NCI-H1930 (cell line): Measurements from ENCODE around the gene DNAAF3.
A peak's percentile ranks its signal among the peaks of the same experiment; 100 is the strongest.
"Not testable (repeated sequence)": the region's sequence is repeated elsewhere in the genome, so short reads cannot be mapped to it uniquely, and the experiment has no call there.

ENCODE experiments used
- DNase-seq, 2 experiments: peaks; one replicate each; lab custom pipeline; 2025; lab: John Stamatoyannopoulos, UW

Gene DNAAF3

DNA sequence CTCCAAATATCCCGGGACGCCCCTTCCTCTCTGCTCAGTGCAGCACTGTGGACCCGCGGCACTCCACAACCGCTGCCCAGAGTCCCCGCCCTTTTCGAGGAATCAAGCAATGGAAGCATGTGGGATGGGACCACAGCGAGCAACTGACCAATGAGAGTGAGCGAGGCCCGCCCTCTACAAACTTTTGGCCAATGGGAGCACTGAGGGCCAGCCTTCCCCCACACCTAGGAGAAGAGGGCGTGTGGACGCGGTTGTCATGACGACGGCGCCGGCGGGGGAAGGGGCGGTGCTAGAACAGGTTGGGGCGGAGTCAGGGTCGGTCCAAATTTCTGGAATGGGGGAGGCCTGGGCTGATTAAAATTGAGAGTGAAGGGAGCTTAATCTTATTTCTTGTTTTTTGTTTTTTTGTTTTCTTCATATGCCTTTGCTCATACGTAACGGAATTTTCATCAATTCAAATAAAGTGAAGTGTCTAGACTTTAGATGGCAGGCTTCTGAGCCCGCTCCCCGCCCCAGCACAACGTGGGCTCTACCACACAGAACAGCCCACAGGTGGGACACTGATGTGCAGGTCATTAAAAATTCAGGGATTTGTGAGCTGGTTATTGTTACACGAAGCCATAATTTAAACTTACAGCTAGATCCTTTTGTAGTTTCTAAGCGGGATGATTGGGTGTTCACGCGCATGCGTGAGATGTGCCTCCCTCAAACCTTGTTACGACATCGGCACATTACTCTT is at the start of gene DNAAF3:
Gene DNAAF3, minus strand, starts transcription at position 84 of the 739 bp plus-strand sequence. CDS start 200 bp downstream, outside the sequence.
- peak; percentile 99 for DNase-seq

DNA sequence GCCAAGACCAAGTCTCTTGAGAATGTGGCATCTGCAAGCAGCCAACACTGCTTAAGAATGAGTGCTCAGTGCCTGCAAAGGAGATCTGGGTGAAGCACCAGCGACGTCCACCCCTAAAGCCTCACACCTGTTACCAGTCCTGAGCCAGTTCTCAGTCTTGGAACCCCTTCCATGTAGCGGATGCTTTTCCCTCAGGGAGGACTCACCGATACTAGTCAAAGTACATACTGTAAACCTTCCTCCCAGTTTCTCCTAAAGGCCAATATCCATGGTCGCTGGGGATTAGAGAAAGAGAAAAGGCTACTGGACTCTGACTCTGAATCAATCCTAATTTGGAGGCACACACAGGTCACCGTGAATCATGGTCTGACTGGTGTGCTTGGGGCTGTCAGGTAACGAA is 47.1 kb upstream of the DNAAF3 start:
- DNase-seq = no peak

DNA sequence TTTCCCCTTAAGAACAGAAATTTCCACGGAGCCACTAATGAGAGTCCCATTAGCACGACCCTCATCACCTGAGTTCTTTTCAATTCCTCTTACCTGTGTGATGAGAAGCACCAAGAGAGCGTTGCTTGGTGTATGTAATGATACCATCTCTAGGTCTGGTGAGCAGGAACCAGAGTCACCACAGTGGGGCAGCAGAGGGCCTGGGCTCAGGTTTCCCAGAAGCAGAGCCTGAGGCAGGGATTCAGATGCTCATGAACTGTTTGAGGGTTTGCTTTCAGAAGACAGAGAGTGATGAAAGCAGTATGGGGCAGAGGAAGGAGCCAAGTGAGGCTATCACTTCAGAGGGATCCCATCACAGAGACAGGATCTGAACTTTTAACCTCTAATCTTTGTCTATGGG is 46.0 kb upstream of the DNAAF3 start:
- no peak for DNase-seq

DNA sequence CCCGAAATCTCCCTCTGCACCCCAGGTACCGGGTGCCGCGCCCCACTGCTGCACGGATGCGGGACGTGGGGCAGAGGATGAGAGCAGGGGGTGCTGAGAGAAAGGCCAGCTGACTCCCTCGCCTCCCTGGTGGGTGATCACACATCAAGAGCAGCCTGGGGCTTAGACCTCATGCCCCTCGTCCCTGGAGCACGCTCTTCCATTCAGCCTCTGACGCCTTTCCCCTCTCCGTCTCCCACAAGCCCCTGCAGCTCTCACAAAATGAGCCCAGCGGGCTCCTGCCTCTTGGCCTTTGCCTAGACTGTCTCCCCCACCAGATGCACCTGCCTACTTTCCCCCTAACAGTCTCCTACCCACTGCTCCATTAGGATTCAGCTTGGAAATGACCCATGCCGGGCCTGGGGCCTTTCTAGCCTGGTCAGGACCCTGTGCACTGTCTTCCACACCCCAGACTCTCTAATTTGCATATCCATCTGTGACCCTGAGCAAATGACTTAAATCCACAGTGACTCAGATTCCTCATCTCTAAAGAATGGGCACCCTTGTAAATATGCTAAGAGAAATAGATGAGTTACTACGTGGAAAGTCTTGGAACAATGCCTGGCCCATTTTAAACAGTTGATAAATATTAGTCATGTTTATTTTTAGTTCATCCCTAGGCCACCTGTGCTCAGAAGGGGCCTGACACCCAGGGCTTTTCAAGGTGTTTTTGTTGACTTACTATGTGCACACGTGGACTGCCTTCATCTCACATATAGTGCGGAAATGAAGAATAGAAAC is 43.5 kb upstream of the DNAAF3 start:
- no peak for DNase-seq

DNA sequence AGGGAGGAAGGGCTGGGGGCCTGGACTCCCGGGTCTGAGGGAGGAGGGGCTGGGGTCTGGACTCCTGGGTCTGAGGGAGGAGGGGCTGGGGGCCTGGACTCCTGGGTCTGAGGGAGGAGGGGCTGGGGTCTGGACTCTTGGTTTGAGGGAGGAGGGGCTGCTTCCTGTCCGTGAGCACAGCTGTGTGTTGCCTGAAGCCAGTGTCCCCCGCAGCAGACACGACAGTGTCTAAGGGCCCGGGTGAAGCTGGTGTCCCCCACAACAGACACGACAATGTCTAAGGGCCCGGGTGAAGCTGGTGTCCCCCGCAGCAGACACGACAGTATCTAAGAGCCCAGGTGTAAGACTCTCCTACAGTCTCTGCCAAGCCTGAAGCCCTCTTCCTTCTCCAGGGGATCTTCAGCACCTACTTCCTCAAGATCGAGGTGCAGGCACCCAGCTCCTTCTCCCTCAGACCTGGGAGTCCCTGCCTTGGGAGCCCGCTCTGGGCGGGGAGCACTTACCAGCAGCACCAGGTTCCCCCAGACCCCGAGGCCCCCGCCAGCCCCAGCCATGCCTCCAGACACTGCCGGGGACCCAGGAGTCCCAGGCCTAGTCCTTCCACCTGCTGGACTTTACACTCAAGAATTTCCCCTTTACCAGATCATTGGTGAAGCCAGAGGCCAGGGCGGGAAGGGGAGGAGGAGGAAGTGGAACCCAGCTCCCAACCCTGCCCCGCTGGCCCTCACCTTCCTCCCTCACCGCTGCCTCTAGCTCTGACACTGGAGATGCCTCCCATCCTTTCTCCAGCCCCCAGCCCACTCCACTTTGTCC is 42.7 kb upstream of the DNAAF3 start, which contains the start of gene PTPRH:
Gene PTPRH, minus strand, starts transcription at position 622 of the 813 bp plus-strand sequence. Its CDS starts 68 bp downstream, at position 554.
- DNase-seq = no peak

DNA sequence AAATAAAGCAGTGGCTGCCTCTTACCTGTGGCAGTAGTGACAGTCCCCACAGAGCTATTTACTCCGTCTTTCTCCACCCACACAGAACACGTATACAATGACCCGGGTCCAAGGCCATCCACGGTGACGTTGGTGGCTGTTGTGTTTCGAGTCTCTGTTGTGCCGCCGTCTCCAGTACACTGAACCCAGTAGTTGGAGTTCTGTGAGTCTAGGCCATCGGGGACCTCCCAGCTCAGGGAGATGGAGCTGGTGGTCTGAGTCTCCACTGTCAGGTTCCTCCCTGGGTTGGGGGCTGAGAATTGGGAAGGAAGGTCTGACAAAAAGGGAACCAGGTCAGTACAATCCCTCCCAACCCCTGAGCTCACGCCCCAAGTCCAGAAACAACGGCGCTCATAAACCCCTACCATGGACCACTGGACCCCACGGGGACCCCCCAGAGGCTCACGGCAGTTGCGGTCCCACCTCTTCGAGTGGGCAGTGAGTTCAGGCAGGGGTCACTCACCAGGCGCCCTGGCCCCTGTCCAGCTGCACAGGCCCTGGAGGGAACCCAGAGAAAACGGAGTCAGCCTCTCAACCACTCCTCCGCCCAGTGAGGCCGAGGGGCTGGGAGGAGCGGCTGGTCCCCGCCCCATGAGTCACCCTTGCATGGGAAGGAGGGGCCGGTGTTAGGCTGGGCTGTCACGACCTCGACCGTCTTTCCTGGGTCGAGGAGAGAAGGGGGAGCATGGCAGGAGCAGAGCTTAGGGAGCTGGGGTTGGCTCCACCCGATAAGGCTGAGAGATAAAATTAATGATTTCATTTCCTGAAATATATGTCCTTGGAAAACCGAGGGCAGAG is 40.5 kb upstream of the DNAAF3 start:
- peak in 1 of 2 experiments; percentile 48 for DNase-seq

DNA sequence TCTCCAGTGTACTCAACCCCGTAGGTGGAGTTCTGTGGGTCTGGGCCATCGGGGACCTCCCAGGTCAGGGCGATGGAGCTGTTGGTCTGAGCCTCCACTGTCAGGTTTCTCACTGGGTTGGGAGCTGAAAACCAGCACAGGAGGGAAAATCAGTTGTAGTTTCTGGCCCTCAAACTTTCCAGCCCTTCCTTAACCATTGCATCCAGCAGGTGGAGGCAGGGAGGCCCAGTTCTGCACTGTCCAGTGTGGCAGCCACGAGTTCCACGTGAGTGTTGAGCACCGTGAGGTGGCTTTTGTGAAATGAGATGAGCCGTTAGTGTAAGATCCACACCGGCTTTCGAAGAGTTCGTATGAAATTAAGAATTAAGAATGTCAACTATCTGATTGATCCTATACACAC is 35.8 kb upstream of the DNAAF3 start:
- DNase-seq = not testable (repeated sequence)

DNA sequence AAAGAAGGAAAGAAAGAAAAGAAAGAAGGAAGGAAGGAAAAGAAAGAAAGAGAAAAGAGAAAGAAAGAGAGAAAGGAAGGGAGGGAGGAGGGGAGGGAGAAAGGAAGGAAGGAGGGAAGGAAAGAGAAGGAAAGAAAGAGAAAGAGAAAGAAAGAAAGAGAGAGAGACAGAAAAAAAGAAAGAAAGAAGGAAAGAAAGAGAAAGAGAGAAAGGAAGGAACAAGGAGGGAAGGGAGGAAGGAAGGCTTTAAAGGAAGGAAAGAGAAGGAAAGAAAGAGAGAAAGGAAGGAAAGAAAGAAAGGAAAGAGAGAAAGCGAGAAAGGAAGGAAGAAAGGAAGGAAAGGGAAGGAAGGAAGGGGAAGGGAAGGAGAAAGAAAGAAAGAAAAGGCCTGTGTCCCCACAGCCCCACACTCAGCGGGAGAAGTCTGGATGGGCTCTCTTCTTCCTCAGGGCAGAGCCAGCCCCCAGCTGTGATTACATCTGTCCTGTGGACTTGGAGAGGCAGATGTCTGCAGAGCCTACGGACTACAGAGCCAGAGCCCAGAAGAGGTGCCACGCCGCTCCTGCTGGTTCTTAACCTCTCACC is 33.3 kb upstream of the DNAAF3 start:
- DNase-seq = no peak

DNA sequence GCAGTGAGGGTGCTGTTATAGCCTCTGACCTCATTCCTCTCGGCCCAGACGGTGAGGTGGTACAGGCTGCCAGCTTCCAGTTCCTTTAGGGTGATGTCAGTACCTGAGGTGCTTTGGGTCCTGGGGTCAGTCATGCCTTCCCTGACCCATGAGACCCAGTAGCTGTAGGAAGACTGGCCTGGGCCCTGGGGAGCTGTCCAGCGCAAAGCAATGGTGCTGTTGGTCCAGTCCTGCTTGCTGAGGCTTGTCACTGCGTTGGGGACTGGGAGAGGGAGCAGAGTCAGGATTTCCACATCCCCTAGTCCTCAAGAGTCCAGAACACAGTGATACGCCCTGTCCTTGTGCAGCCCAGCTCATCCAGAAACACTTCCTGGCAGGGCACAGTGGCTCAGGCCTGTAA is 32.2 kb upstream of the DNAAF3 start:
- no peak for DNase-seq

DNA sequence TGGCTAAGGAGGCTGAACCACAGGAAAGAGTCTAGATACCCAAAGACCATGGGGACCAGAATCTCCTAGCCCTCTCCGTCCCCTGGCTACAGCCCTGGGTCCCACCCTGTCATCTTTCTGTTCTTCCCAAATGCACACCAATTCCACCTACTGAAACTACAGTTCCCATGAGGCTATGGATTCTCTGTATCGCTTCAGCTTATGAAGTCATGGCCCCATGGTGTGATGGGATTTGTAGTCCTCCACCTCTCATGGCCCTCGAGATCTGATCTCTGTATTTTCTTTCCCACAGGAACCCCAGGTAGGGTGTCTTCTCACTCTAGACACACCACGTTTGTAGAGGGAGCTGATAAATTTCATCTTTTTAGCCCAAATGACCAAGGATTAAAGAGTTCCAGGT is 31.1 kb upstream of the DNAAF3 start:
- peak in 1 of 2 experiments; percentile 64 for DNase-seq

DNA sequence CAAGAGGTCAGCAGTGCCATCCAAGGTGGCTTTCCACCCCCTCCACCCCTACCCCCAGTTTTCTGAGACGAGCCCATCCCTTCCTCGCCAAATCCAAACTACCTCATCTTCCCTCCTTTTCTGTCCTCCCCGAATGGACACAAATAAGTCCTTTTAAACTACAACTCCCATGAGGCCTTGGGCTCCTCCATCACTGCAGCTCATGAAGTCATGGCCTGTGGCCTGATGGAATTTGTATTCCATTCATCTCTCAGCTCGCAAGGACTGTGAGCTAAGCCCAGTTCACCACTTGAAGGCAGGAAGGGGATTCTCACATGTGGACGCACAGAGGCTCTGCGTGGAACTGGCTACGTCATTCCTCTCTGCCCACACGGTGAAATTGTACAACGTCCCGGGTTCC is 30.4 kb upstream of the DNAAF3 start:
- peak; percentile 37 to 55 for DNase-seq

DNA sequence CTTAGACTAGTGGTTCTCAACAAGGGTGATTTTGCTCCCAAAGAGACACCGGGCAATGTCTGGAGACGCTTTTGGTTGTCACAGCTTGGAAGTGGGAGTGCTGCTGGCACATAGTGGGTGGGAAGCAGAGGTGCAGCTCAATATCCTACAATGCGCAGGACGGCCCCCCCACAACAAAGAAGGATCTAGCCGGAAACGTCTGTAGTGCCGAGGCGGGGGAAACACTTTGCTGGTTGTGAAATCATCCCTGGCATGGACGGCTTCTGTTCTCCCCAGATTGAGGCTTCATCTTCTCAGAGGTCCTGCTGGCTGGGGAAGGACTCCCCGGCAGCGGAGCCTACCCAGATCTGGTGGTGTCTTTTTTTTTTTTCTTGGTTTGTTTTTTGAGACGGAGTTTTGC is 27.1 kb upstream of the DNAAF3 start:
- DNase-seq = no peak

DNA sequence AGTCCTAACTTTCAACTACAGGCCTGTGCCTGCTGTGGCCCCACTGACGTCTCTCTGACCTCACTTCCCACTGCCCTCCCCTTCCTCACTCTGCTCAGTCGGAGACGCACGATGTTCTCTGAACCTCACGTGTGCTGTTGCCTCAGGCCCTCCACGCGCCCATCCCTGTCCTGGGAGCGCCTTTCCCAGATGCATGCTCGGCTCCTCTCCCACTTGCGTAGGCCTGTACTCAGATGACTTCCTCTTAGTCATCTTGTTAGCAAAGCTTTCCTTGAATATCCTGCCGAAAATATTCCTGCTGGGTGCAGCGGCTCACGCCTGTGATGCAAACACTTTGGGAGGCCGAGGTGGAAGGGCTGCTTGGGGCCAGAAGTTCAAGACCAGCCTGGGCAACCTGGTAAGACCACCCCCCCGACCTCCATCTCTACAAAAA is 23.0 kb upstream of the DNAAF3 start:
- no peak for DNase-seq

DNA sequence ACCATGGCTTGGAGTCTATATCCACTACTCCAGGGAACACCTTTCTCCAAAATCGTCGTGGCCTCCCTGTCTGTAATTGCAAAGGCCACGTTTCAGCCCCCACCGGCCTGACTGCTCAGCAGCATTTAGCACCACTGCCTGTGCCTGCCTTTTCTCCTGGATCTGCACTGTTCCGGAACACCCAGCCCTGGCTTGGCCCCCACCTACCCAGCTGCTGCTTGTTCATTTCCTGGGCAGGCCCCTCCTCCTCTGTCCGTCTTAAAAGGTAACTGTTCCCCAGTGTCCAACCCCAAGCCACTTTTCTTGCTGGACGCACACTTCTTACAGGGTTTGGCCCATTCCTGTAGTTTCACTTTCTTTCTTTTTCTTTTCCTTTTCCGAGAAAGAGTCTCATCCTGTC is 22.2 kb upstream of the DNAAF3 start:
- no peak for DNase-seq

DNA sequence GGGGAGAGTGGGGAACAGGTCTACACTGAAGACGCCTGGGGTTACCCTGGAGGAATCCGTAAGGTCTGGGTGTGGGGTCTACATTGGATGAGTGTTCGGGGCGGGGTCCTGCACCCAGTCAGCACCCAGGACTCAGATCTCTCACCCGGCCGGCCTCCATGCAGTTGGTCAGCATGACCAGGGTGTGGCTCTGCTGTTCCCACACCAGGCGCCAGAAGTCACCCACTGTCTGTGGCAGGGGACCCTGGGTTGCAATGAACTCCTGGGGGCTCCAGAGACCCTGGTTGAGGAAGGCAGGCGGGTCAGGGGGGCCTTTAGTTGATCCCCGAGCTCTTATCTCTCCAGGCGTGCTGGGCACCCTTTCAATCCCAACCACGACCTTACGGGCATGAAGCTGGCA is 19.7 kb upstream of the DNAAF3 start:
- DNase-seq = no peak

DNA sequence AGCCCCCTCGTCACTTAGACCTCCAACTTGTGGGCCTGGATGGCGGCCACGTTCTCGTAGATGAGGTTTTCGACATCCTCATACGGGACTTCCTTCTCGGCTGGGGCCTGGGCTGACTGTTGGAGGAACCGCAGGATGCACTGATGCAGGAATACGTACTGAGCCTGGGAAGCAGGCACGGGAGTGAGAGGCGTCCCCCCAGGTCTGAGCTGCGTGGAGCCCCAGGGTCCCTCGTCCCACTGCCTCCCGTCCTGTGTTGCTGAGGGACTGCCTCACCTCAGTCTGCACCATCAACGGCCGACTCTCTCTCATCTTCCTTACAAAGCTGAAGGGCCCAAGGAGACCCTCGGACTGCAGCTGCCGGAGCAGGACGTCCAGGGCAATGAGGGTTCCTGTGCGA is 15.3 kb upstream of the DNAAF3 start:
- DNase-seq = no peak

DNA sequence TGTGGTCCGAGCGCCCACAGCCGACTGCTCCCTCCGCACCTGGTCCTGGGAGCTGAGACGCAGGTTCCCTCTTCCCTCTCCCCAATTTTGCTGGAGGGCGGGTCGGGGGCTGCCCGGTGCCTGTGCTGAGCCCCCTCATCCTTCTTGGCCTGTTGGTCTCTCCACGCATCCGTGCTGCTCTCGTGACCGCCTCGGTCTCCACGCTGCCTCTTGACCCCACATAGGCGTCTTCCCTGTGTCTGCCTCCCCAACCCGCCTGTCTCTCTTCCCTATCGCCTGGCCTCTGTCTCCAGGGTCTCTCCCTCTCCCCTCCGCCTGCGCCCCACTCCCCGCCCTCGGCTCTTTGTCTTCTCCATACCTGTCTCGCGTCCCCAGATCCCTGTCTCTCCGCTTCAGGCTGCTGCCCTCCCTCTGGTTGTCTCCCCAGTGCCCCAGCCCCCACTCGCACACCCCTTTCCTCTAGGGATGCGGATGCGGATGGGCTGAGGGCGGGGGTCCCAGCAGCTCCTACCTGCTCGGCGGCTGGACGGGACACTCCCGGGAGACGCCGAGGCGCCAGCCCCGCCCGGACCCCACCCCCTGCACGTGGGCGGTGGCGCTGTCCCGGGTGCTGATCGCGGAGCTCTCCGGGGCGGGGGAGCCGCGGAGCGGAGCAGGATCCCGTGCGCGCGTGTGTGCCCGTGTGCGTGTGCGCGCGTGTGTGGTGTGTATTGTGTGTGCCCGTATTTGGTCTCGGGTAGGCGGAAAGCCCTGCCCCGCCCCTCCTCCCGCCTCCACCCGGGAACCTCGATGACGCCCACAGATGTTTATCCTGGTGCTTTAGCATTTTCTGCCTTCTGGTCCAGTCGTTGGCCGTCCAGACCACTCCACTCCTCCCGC is 13.4 kb upstream of the DNAAF3 start, which contains the start of gene SYT5:
Gene SYT5, minus strand, starts transcription at position 684 of the 879 bp plus-strand sequence. CDS start 1,248 bp downstream, outside the sequence.
- peak; percentile 23 to 50 for DNase-seq

DNA sequence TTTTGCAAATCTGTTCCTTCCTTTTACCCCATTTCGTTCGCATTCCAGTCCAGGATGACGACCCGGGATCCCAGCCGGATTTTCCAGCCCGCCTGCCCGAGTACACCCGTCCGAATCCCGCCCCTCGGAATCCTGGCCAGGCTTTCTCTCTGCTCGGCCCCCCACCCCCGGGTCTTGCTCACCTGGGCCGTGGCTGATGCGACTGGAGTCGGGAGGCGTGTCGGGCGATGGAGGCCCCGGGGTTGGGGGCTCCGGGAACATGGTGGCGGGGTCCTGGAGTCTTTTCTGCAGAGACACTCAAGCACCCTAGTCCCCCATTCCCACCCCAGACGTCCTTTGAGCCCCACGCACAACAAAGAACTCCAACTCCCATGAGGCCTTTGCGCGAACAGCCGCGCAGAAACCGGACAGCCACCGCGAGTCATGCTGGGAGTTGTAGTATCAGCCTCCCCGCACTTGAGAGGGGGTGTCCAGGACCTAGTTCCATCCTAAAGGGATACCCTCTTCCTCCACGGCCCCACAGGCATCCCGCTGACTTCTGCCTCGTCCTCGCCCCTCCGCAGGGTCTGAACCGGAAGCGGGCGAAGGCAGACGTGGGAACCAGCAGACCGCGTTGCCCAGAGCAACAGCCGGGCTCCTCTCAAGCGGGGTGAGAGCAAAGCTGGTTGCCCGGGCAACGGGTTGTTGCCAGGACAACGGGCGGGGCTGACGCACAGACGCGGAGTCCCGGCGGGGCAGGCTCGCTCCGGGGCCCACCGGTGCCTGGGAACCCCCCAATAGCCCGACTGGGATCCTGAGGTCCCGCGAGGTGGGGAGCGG is 12.6 kb upstream of the DNAAF3 start:
- peak; percentile 93 to 94 for DNase-seq

DNA sequence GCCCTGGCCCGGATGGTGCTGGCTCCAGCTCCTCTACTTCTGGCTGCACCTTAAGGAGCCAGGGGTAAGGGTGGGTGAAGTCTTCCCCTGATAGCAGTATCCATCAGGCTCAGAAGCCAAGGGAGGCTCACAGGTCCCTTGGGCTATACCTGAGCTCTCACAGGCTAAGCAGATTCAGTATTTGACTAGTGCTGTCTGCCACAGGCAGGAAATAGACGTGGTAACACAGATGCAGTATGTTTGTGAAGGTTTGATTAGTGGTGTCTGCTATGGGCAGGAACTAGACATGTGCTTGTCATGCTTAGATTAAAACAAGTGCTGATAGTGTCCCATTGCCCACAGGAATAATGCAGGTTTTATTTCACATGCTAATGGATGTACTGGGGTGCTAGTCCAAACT is 9.7 kb upstream of the DNAAF3 start:
- DNase-seq = peak; percentile 36 to 49
